Breast epithelium (tissue), 4 donors: ENCODE results near the gene MINDY4. TPM values are rescaled to one million over a fixed set of nuclear protein-coding genes. Genes with fewer than 3 reads are reported as not detected.

ENCODE experiments used
- DNase-seq, 2 donors: peaks; one replicate each; pipeline ENCODE4 v3.0.0-alpha.2; 2019; ENCODE audit warnings: low spot score in 2 of 2
- H3K27ac ChIP-seq, 2 donors: fragments of 200-600 bp; sonication (generic) in 1 of 2; one replicate each; pipeline ENCODE4 v1.5.1; 2016 to 2019; ENCODE audit warnings: mild to moderate bottlenecking in 1 of 2
- H3K27me3 ChIP-seq, 2 donors: fragments of 200-600 bp; sonication (generic) in 1 of 2; one replicate each; pipeline versions ENCODE4 v1.5.1 to v1.6.0; 2017 to 2019; ENCODE audit warnings: control low read depth in 1 of 2, mild to moderate bottlenecking in 1 of 2
- H3K36me3 ChIP-seq: fragments of 200-600 bp; one replicate; pipeline ENCODE4 v1.5.1; 2019
- H3K4me1 ChIP-seq, 2 donors: fragments of 200-600 bp; sonication (generic); one replicate each; pipeline ENCODE4 v1.5.1; 2016 to 2019; ENCODE audit warnings: control low read depth in 1 of 2
- H3K4me3 ChIP-seq, 3 donors: fragments of 200-600 bp; sonication (generic); 1 replicate in 2 of 3; 2 replicates in 1 of 3; pipeline ENCODE4 v1.5.1; 2016 to 2019; ENCODE audit warnings: mild to moderate bottlenecking in 3 of 3, moderate library complexity in 2 of 3
- H3K9me3 ChIP-seq, 2 donors: fragments of 200-600 bp; sonication (generic) in 1 of 2; one replicate each; pipeline ENCODE4 v1.5.1; 2016 to 2019; ENCODE audit warnings: control low read depth in 1 of 2
- CTCF ChIP-seq, 3 donors: fragments of 450-650 bp; IDR thresholded peaks; one replicate each; pipeline ENCODE4 v1.5.1; 2016 to 2017; ENCODE audit warnings: antibody characterized with exemption in 3 of 3, mild to moderate bottlenecking in 3 of 3, moderate library complexity in 3 of 3
- POLR2A ChIP-seq: fragments of 450-650 bp; IDR thresholded peaks from one replicate; pipeline ENCODE4 v1.6.1; 2016; ENCODE audit warnings: antibody characterized with exemption, mild to moderate bottlenecking, moderate library complexity
- POLR2AphosphoS5 ChIP-seq, 3 donors: sonication (generic); formaldehyde crosslinking; IDR thresholded peaks; one replicate each; pipeline ENCODE4 v1.6.1; 2017; ENCODE audit warnings: antibody characterized with exemption in 3 of 3
- intact Hi-C: fragments of 100-400 bp; cut with DNase I; formaldehyde crosslinking; loops from one replicate; pipeline ENCODE4 v1.15.1; 2023; ENCODE audit warnings: low total_unique reads
- total RNA-seq, 3 donors: library from RNA; depleted of rRNA; stranded (reverse); fragments of >200 nt; gene quantifications; one replicate each; pipeline ENCODE4 v1.1.0, GENCODE V29; 2016

The MINDY4 gene
- total RNA-seq, 3 donors from 2014 or later = 5.6 to 14.9 (median 13.8) TPM

GRCh38 chr7:30916255-30916654, 145.0 kb downstream of the MINDY4 start:
- H3K4me3 ChIP-seq = peak overlapping the region; percentile 12 to 46 (median 13)
- intact Hi-C loops = loop anchor here (10.0 kb wide), 1 partner anchor 101 kb away; no protein-coding TSS in a partner anchor

GRCh38 chr7:30916767-30917166, 145.6 kb downstream of the MINDY4 start:
- H3K4me3 ChIP-seq = peak overlapping the region in 2 of 3 donors; percentile 12 to 46
- DNase-seq = no peak
- intact Hi-C loops = loop anchor here (10.0 kb wide), 1 partner anchor 102 kb away; no protein-coding TSS in a partner anchor
- no peaks in the 10 kb centered on the region for H3K9me3 ChIP-seq
- no peaks in the 10 kb centered on the region for H3K27me3 ChIP-seq
- TF ChIP-seq POLR2AphosphoS5 (IDR thresholded peaks at IDR 0.05) (no peak), CTCF (IDR thresholded peaks at IDR 0.05) (no peak), POLR2A (no peak)
- no peaks in the 10 kb centered on the region for H3K36me3 ChIP-seq
- peak overlapping the region in 1 of 2 donors; percentile 36 for H3K27ac ChIP-seq
- H3K4me1 ChIP-seq = no peaks in the 10 kb centered on the region

More at GRCh38 chr7:30916255-30916654, 145.0 kb downstream of the MINDY4 start:
- TF ChIP-seq CTCF (IDR thresholded peaks at IDR 0.05) (no peak), POLR2A (no peak), POLR2AphosphoS5 (IDR thresholded peaks at IDR 0.05) (no peak)
- Histone ChIP-seq H3K27me3 (no peaks in the 10 kb centered on the region), H3K9me3 (no peaks in the 10 kb centered on the region), H3K36me3 (no peaks in the 10 kb centered on the region), H3K4me1 (peaks cover 0 to 2% of the 10 kb centered on the region in 2 donors), H3K27ac (peak overlapping the region in 1 of 2 donors; percentile 30)
- DNase-seq = no peak

- Histone ChIP-seq H3K9me3 (no peaks in the 10 kb centered on the region), H3K27ac (peak overlapping the region in 1 of 2 donors; percentile 36), H3K4me3 (no peak overlapping the region), H3K27me3 (no peaks in the 10 kb centered on the region), H3K4me1 (no peaks in the 10 kb centered on the region), H3K36me3 (no peaks in the 10 kb centered on the region)
- intact Hi-C loops = loop anchor here (10.0 kb wide), 1 partner anchor 103 kb away; no protein-coding TSS in a partner anchor
- TF ChIP-seq POLR2A = no peak
- no peak for TF ChIP-seq CTCF (IDR thresholded peaks at IDR 0.05)
- no peak for TF ChIP-seq POLR2AphosphoS5 (IDR thresholded peaks at IDR 0.05)
- DNase-seq = no peak
These were observed 146.1 kb downstream of the MINDY4 start for GRCh38 chr7:30917216-30917893.

GRCh38 chr7:30918676-30919075, 147.5 kb downstream of the MINDY4 start:
- Histone ChIP-seq H3K4me1 (no peaks in the 10 kb centered on the region), H3K27ac (peak overlapping the region in 1 of 2 donors; percentile 20), H3K27me3 (no peaks in the 10 kb centered on the region), H3K36me3 (no peaks in the 10 kb centered on the region), H3K9me3 (no peaks in the 10 kb centered on the region), H3K4me3 (no peak overlapping the region)
- no peak for DNase-seq
- intact Hi-C loops = loop anchor here (10.0 kb wide), 1 partner anchor 104 kb away; no protein-coding TSS in a partner anchor
- TF ChIP-seq CTCF (IDR thresholded peaks at IDR 0.05) (no peak), POLR2AphosphoS5 (IDR thresholded peaks at IDR 0.05) (no peak), POLR2A (no peak)

GRCh38 chr7:30920021-30920583, 148.9 kb downstream of the MINDY4 start:
- peak overlapping the region in 1 of 2 donors; percentile 21 for H3K27ac ChIP-seq
- peak in 1 of 2 donors; percentile 24 for DNase-seq
- H3K9me3 ChIP-seq = no peaks in the 10 kb centered on the region
- intact Hi-C loops = no loop called here
- no peak for TF ChIP-seq CTCF (IDR thresholded peaks at IDR 0.05)
- H3K4me1 ChIP-seq = no peaks in the 10 kb centered on the region
- H3K36me3 ChIP-seq = no peaks in the 10 kb centered on the region
- no peak overlapping the region for H3K4me3 ChIP-seq
- H3K27me3 ChIP-seq = no peaks in the 10 kb centered on the region
